Measurements from ENCODE around the gene TBC1D2.

The TBC1D2 gene

GRCh38 chr9:98210435-98210834 lies 45.0 kb downstream of the TBC1D2 start:
- no peak overlapping the region for H2BK5ac ChIP-seq (ENCODE audit: low read length)
- no peak overlapping the region for H4K8ac ChIP-seq (ENCODE audit: low read depth, low read length)
- peak overlapping the region; percentile 45 for H3K9ac ChIP-seq (ENCODE audit: low read depth, low read length, poor library complexity)
- H3K36me3 ChIP-seq (replicated peaks in 1 of 2; ENCODE audit: control insufficient read depth in 2 of 2, insufficient read depth in 2 of 2, low read length in 2 of 2) = no peaks in the 10 kb centered on the region
- no peak overlapping the region for H3K4me2 ChIP-seq (ENCODE audit: insufficient read depth, low read length, poor library complexity, severe bottlenecking)
- no peak for DNase-seq (ENCODE audit: low spot score)
- no peaks in the 10 kb centered on the region for H3K79me1 ChIP-seq (ENCODE audit: low read depth, low read length)
- H2BK12ac ChIP-seq (ENCODE audit: low read length) = no peak overlapping the region
- peaks cover 0 to 2% of the 10 kb centered on the region in 2 donors for H3K4me1 ChIP-seq (ENCODE audit: control insufficient read depth in 2 of 2, insufficient read depth in 1 of 2, low read depth in 1 of 2, low read length in 2 of 2)
- H3K18ac ChIP-seq (ENCODE audit: low read length) = peak overlapping the region; percentile 16
- H2AK5ac ChIP-seq (ENCODE audit: low read depth, low read length) = no peak overlapping the region
- no peak overlapping the region for H3K27ac ChIP-seq (replicated peaks; ENCODE audit: low read length)
- H3K14ac ChIP-seq (ENCODE audit: low read length) = no peak overlapping the region
- no peak overlapping the region for H3K23ac ChIP-seq (ENCODE audit: low read depth, low read length, poor library complexity)
- no peak overlapping the region for H2BK15ac ChIP-seq (ENCODE audit: low read length)
- no peak overlapping the region for H2AFZ ChIP-seq (ENCODE audit: low read length)
- WGBS, 2 donors (ENCODE audit: extremely low coverage in 2 of 2, insufficient read length in 2 of 2, insufficient replicate concordance in 1 of 2) = no CpG with 5 or more reads among the region's 9 CpGs
- peak overlapping the region in 1 of 2 donors; percentile 53 for H3K4me3 ChIP-seq (ENCODE audit: low read length in 2 of 2)
- no peak overlapping the region for H2BK120ac ChIP-seq (ENCODE audit: low read depth, low read length)
- no peak overlapping the region for H3K4ac ChIP-seq (ENCODE audit: low read length)
- peak overlapping the region; percentile 46 for H4K91ac ChIP-seq (ENCODE audit: low read depth, low read length, poor library complexity)
- peaks cover 0 to 13% (median 0%) of the 10 kb centered on the region in 3 experiments for H3K27me3 ChIP-seq (ENCODE audit: control insufficient read depth in 3 of 3, insufficient read depth in 3 of 3, low read depth in 1 of 3, low read length in 3 of 3)
- H3K9me3 ChIP-seq (replicated peaks in 1 of 2; ENCODE audit: control insufficient read depth in 2 of 2, insufficient read depth in 1 of 2, low read depth in 1 of 2, low read length in 2 of 2) = no peaks in the 10 kb centered on the region

GRCh38 chr9:98209530-98209929 lies 45.9 kb downstream of the TBC1D2 start:
- H3K9ac ChIP-seq (ENCODE audit: low read depth, low read length, poor library complexity) = no peak overlapping the region
- H2BK15ac ChIP-seq (ENCODE audit: low read length) = no peak overlapping the region
- H4K91ac ChIP-seq (ENCODE audit: low read depth, low read length, poor library complexity) = no peak overlapping the region
- WGBS, 2 donors (ENCODE audit: extremely low coverage in 2 of 2, insufficient read length in 2 of 2, insufficient replicate concordance in 1 of 2) = no CpG with 5 or more reads among the region's 3 CpGs
- H3K4me2 ChIP-seq (ENCODE audit: insufficient read depth, low read length, poor library complexity, severe bottlenecking) = no peak overlapping the region
- no peak overlapping the region for H3K4me3 ChIP-seq (ENCODE audit: low read length in 2 of 2)
- no peaks in the 10 kb centered on the region for H3K36me3 ChIP-seq (replicated peaks in 1 of 2; ENCODE audit: control insufficient read depth in 2 of 2, insufficient read depth in 2 of 2, low read length in 2 of 2)
- no peak overlapping the region for H4K8ac ChIP-seq (ENCODE audit: low read depth, low read length)
- no peak overlapping the region for H2AFZ ChIP-seq (ENCODE audit: low read length)
- H2BK12ac ChIP-seq (ENCODE audit: low read length) = no peak overlapping the region
- no peaks in the 10 kb centered on the region for H3K79me1 ChIP-seq (ENCODE audit: low read depth, low read length)
- no peak overlapping the region for H2BK5ac ChIP-seq (ENCODE audit: low read length)
- H3K4me1 ChIP-seq (ENCODE audit: control insufficient read depth in 2 of 2, insufficient read depth in 1 of 2, low read depth in 1 of 2, low read length in 2 of 2) = peaks cover 0 to 2% of the 10 kb centered on the region in 2 donors
- H2BK120ac ChIP-seq (ENCODE audit: low read depth, low read length) = no peak overlapping the region
- H3K23ac ChIP-seq (ENCODE audit: low read depth, low read length, poor library complexity) = no peak overlapping the region
- no peak overlapping the region for H3K18ac ChIP-seq (ENCODE audit: low read length)
- no peak overlapping the region for H3K27ac ChIP-seq (replicated peaks; ENCODE audit: low read length)
- no peak overlapping the region for H3K14ac ChIP-seq (ENCODE audit: low read length)
- H2AK5ac ChIP-seq (ENCODE audit: low read depth, low read length) = no peak overlapping the region
- H3K4ac ChIP-seq (ENCODE audit: low read length) = no peak overlapping the region
- no peaks in the 10 kb centered on the region for H3K9me3 ChIP-seq (replicated peaks in 1 of 2; ENCODE audit: control insufficient read depth in 2 of 2, insufficient read depth in 1 of 2, low read depth in 1 of 2, low read length in 2 of 2)
- peaks cover 0 to 22% (median 0%) of the 10 kb centered on the region in 3 experiments for H3K27me3 ChIP-seq (ENCODE audit: control insufficient read depth in 3 of 3, insufficient read depth in 3 of 3, low read depth in 1 of 3, low read length in 3 of 3)
- DNase-seq (ENCODE audit: low spot score) = no peak

GRCh38 chr9:98208635-98209034 lies 46.8 kb downstream of the TBC1D2 start:
- Histone ChIP-seq H3K27me3 (ENCODE audit: control insufficient read depth in 3 of 3, insufficient read depth in 3 of 3, low read depth in 1 of 3, low read length in 3 of 3) (peaks cover 0 to 30% (median 0%) of the 10 kb centered on the region in 3 experiments), H2AFZ (ENCODE audit: low read length) (no peak overlapping the region), H2BK12ac (ENCODE audit: low read length) (no peak overlapping the region), H3K9me3 (replicated peaks in 1 of 2; ENCODE audit: control insufficient read depth in 2 of 2, insufficient read depth in 1 of 2, low read depth in 1 of 2, low read length in 2 of 2) (no peaks in the 10 kb centered on the region), H3K4ac (ENCODE audit: low read length) (peak overlapping the region; percentile 19), H2BK5ac (ENCODE audit: low read length) (no peak overlapping the region), H4K8ac (ENCODE audit: low read depth, low read length) (no peak overlapping the region), H3K4me1 (ENCODE audit: control insufficient read depth in 2 of 2, insufficient read depth in 1 of 2, low read depth in 1 of 2, low read length in 2 of 2) (peaks cover 0 to 2% of the 10 kb centered on the region in 2 donors), H3K14ac (ENCODE audit: low read length) (no peak overlapping the region), H3K4me3 (ENCODE audit: low read length in 2 of 2) (no peak overlapping the region), H3K79me1 (ENCODE audit: low read depth, low read length) (no peaks in the 10 kb centered on the region), H3K36me3 (replicated peaks in 1 of 2; ENCODE audit: control insufficient read depth in 2 of 2, insufficient read depth in 2 of 2, low read length in 2 of 2) (no peaks in the 10 kb centered on the region), H2BK15ac (ENCODE audit: low read length) (no peak overlapping the region), H2AK5ac (ENCODE audit: low read depth, low read length) (no peak overlapping the region), H2BK120ac (ENCODE audit: low read depth, low read length) (no peak overlapping the region), H3K18ac (ENCODE audit: low read length) (no peak overlapping the region), H3K23ac (ENCODE audit: low read depth, low read length, poor library complexity) (peak overlapping the region; percentile 49), H3K9ac (ENCODE audit: low read depth, low read length, poor library complexity) (no peak overlapping the region), H3K27ac (replicated peaks; ENCODE audit: low read length) (no peak overlapping the region), H4K91ac (ENCODE audit: low read depth, low read length, poor library complexity) (no peak overlapping the region), H3K4me2 (ENCODE audit: insufficient read depth, low read length, poor library complexity, severe bottlenecking) (no peak overlapping the region)
- no CpG with 5 or more reads among the region's 20 CpGs for WGBS, 2 donors (ENCODE audit: extremely low coverage in 2 of 2, insufficient read length in 2 of 2, insufficient replicate concordance in 1 of 2)
- DNase-seq (ENCODE audit: low spot score) = no peak

- H2BK120ac ChIP-seq (ENCODE audit: low read depth, low read length) = no peak overlapping the region
- no peak overlapping the region for H2AFZ ChIP-seq (ENCODE audit: low read length)
- H3K4me3 ChIP-seq (ENCODE audit: low read length in 2 of 2) = no peak overlapping the region
- no peaks in the 10 kb centered on the region for H3K79me1 ChIP-seq (ENCODE audit: low read depth, low read length)
- no peak for DNase-seq (ENCODE audit: low spot score)
- H4K8ac ChIP-seq (ENCODE audit: low read depth, low read length) = no peak overlapping the region
- H3K36me3 ChIP-seq (replicated peaks in 1 of 2; ENCODE audit: control insufficient read depth in 2 of 2, insufficient read depth in 2 of 2, low read length in 2 of 2) = no peaks in the 10 kb centered on the region
- no peak overlapping the region for H2BK5ac ChIP-seq (ENCODE audit: low read length)
- WGBS, 2 donors (ENCODE audit: extremely low coverage in 2 of 2, insufficient read length in 2 of 2, insufficient replicate concordance in 1 of 2) = no CpG with 5 or more reads among the region's 4 CpGs
- H3K9ac ChIP-seq (ENCODE audit: low read depth, low read length, poor library complexity) = no peak overlapping the region
- H3K4ac ChIP-seq (ENCODE audit: low read length) = no peak overlapping the region
- peaks cover 0 to 2% of the 10 kb centered on the region in 2 donors for H3K4me1 ChIP-seq (ENCODE audit: control insufficient read depth in 2 of 2, insufficient read depth in 1 of 2, low read depth in 1 of 2, low read length in 2 of 2)
- H2BK15ac ChIP-seq (ENCODE audit: low read length) = no peak overlapping the region
- no peak overlapping the region for H3K27ac ChIP-seq (replicated peaks; ENCODE audit: low read length)
- H2BK12ac ChIP-seq (ENCODE audit: low read length) = no peak overlapping the region
- H3K27me3 ChIP-seq (ENCODE audit: control insufficient read depth in 3 of 3, insufficient read depth in 3 of 3, low read depth in 1 of 3, low read length in 3 of 3) = peaks cover 0 to 39% (median 0%) of the 10 kb centered on the region in 3 experiments
- no peak overlapping the region for H3K23ac ChIP-seq (ENCODE audit: low read depth, low read length, poor library complexity)
- no peak overlapping the region for H3K4me2 ChIP-seq (ENCODE audit: insufficient read depth, low read length, poor library complexity, severe bottlenecking)
- H3K18ac ChIP-seq (ENCODE audit: low read length) = no peak overlapping the region
- no peak overlapping the region for H2AK5ac ChIP-seq (ENCODE audit: low read depth, low read length)
- peaks cover 0 to 2% of the 10 kb centered on the region in 2 donors for H3K9me3 ChIP-seq (replicated peaks in 1 of 2; ENCODE audit: control insufficient read depth in 2 of 2, insufficient read depth in 1 of 2, low read depth in 1 of 2, low read length in 2 of 2)
- H3K14ac ChIP-seq (ENCODE audit: low read length) = no peak overlapping the region
- H4K91ac ChIP-seq (ENCODE audit: low read depth, low read length, poor library complexity) = no peak overlapping the region
These were observed 47.8 kb downstream of the TBC1D2 start for GRCh38 chr9:98207606-98208005.
